OCI-M2 (cell line): Measurements from ENCODE around the gene FAM120B.
"Not testable (repeated sequence)": the region's sequence is repeated elsewhere in the genome, so short reads cannot be mapped to it uniquely, and the experiment has no call there.

Experiments used
- DNase-seq: peaks from one replicate; lab custom pipeline; 2025; ENCODE audit not compliant: unreplicated experiment; lab: John Stamatoyannopoulos, UW

FAM120B gene

GRCh38 chr6:170355190-170355589, 48.6 kb downstream of the FAM120B start:
- not testable (repeated sequence) for DNase-seq

DNA sequence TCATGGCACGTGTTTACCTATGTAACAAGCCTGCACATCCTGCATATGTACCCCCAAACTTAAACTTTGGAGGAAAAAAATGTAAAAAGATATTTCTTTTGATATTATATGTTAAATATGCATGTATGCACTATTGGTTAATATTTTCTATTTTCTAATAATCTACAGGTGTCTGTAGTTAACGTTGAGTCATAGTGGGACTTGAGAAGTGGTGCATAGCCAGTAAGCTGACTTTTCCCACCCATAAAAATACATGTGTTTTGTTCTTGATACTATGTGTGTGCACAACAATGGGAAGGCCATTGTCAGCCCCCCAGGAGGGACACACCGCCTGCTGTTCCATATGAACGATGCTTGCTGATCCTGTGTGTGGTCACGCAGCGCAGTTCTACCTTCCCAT, 49.1 kb downstream of the FAM120B start:
- DNase-seq: no peak

DNA sequence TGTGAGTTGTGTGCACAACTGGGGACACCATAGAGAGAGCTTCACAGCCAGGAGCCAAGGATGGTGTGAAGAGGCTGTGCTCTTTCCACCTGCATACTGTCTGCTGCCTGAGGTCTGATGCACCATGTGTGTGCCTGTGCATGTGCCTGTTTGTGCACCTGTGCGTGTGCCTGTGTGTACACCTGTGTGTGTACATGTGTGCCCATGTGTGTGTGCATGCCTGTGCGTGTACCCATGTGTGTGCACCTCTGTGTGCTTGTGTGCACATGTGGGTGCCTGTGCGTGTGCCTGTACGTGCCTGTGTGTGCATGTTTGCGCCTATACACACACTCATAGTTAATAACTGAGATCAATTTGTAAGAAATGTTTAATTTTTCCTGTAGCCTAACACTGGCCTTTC, 51.3 kb downstream of the FAM120B start:
- DNase-seq: no peak

GRCh38 chr6:170358496-170358895, 51.9 kb downstream of the FAM120B start:
- no peak for DNase-seq

DNA sequence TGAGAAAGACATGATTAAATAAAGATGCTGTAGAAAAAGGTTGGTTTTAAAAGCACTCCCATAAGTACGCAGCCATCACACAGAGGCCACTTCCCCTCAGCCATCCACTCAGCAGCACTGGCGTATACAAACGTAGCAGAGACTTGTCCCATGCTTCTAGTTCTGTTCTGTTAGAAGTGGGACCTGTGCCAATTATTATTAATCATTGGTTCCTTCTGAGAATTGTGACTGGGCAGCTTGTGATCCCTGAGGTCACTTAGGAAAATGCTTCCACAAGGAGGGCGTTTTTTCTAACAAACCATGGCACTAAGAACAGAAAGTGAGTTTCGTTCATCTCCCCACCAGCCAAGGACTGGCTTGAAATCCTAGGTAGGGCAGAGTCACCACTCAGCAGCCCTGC, 53.9 kb downstream of the FAM120B start:
- no peak for DNase-seq

DNA sequence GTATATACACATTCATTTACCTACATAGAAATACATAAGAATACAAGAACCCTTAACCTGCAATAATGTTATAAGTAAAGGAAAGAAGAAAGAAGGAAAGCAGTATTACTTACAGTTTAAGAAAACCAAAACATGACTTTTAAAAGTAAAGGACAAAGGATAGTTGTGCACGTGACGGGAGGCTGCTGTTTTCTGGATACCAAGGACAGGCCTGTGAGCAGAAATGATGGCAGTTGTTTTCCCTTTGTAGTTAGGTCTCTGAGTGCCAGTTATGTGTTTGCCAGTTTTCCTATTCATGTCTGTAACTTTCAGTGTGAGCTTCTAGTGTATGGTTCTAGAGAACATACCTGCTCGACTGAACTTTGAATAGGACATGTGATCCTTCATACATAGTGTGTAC, 54.8 kb downstream of the FAM120B start:
- DNase-seq: no peak

DNA sequence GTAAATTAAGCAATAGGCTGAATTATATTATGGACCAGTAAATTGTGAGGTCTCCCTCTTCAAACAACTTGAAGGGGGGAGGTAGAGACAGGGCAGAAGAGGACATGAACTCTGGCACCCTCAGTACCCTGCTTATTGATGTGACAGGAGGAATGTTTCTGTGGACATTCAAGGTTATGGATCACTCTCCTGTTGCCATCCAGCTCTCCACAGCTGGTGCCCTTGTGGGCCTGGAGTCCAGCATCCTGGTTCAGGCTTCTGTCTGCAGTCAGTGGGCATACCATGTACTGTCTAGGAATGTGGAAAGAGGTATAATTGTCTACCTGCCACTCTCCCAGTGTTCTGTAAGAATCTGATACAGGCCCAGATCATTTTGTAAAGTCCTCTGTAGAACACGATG, 55.6 kb downstream of the FAM120B start:
- DNase-seq: no peak

- no peak for DNase-seq
Observed at GRCh38 chr6:170363255-170363654, 56.7 kb downstream of the FAM120B start.

DNA sequence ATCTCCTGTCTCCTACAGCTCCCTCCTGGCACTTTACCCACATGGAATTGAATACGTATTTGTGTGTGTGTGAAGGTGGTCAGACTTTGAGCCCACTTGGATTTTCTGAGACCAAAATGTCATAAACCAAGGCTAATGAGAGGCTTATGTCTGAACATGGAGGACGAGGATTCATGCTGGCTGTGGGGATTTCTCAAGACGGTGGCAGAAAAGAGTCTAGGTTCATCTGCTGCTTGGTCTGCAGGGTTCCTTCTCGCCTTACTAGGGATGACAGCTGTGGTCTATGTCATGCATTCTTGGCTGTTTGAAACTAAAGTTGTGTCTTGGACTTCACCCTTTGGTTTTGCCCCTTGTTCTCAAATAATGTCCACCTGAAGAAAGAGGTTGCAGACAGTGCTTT, 58.6 kb downstream of the FAM120B start:
- no peak for DNase-seq

DNA sequence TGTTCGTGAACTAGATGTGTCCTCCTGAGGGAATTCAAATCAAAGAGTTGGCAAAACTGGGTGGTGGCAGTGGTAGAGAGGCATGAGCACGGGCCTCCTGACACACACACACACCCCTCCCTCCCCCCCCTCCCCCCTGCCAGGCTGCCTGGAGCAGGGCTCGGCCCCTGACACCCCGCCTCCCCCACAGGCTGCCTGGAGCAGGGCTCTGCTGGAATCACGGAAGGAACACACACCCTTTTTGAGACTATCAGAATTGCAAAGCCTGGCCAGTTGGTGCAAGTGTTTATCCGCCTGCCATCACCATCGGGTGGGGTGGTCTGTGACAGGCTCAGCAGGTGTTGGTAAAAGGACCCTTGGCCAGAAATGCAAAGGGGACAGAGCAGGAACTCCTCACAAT, 59.0 kb downstream of the FAM120B start:
- DNase-seq: no peak

DNA sequence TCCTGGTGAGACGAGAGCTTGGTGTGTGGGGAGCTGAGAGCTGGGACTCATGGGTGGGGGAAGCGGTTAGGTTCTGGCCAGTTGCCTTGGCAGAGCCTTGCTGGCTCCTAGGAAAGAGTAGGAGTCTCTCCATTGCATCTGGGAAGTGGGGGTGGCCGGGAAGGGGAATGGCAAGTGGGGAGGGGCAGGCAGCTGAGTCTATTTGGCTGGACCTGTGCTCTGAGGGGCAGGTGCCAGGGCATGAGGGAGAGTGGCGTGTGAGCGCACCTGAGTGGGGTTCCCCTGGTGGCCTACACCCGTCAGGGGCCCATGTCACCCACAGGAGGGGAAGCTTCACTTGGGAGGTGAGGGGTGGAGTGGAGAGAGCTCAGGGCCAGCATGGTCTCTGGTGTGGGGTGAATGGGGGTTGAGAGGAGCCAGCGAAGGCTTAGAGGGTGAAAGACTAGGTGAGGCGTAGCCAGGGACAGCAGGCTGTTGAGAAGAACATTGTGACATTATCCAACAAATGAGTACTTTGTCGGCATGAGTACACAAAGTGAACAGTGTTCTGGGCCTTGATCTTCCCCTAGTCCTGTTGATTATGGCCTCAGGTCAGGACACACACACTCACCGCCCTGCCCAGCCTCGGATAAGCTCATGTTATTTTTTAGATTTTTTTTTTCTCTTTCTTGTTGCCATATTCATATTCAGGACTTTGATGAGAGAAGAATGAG, 59.8 kb downstream of the FAM120B start:
- no peak for DNase-seq

DNA sequence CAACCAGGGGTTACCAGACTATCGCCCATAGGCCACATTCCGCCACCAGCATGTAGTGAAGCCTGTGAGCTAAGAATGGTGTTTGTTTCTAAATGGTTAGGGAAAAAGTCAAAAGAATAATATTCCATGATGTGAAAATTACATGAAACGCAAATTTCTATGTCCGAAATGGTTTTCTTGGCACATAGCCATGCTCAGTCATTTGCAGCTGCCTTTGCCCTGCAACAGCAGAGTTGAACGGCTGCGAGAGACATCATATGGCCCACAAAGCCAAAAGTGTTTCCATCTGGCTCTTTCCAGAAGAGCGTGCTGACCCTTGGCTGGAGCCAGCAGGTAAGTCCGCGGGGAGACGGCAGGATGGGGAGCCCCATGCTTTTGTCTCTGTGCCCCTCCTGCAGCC, 60.7 kb downstream of the FAM120B start:
- DNase-seq: no peak

- DNase-seq: no peak
Observed at GRCh38 chr6:170368544-170368943, 62.0 kb downstream of the FAM120B start.

- DNase-seq: no peak
Observed at GRCh38 chr6:170369403-170369802, 62.8 kb downstream of the FAM120B start.

- no peak for DNase-seq
Observed at GRCh38 chr6:170370416-170370815, 63.9 kb downstream of the FAM120B start.

- DNase-seq: no peak
Observed at GRCh38 chr6:170371080-170371479, 64.5 kb downstream of the FAM120B start.

DNA sequence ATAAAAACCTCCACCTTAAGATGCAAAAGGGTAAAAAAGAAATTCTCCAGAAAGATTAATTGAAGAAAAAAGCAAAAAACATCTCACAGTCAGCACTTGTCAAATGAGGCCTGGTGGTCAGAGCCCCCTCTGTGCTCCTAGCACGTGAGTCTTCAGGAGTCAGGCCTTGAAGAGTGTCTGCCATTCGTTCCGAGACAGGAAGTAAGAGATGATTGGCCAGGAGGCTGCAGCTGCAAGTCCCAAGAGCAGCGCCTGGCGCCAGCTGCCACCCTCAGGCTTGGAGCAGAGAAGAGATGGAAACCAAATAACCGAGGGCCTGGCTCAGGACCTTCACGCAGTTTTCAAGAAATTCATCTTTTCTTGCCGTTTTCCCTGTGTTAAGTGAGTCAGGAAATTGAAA, 65.0 kb downstream of the FAM120B start:
- no peak for DNase-seq

- no peak for DNase-seq
Observed at GRCh38 chr6:170372380-170373325, 66.1 kb downstream of the FAM120B start.

GRCh38 chr6:170374571-170375444, 68.2 kb downstream of the FAM120B start:
- no peak for DNase-seq

DNA sequence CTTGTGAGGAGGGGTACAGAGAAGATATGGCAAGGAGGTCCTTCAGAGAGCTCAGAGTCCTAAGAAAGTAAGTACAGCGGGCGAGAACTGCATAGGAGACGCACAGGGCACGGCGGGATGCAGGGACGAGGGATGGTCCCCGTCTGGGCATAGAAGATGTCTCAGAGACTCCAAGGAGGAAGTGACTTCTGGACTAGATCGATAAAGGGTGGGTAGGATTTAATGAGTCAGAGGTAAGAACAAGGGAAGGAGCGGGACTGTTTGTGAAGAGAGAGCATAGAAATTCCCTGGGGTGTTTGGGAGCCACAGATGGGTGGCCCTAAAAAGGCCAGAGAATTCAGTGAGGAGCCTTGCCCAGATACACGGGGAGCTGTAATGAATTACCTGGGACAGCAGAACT, 69.1 kb downstream of the FAM120B start:
- no peak for DNase-seq

GRCh38 chr6:170376386-170377043, 70.0 kb downstream of the FAM120B start:
- DNase-seq: no peak
